ENCODE measurements around the gene FAM219A.
A peak's percentile ranks its signal among the peaks of the same experiment; 100 is the strongest.

Gene FAM219A

GRCh38 chr9:34400686-34401602 lies 57.4 kb downstream of the FAM219A start:
- DNase-seq (ENCODE audit: low read depth), result no peak

GRCh38 chr9:34400275-34400674 lies 58.1 kb downstream of the FAM219A start:
- DNase-seq (ENCODE audit: low read depth), result no peak

- DNase-seq (ENCODE audit: low read depth), result no peak
Observed at GRCh38 chr9:34399729-34400128, 58.6 kb downstream of the FAM219A start.

- DNase-seq (ENCODE audit: low read depth), result no peak
Observed at GRCh38 chr9:34398875-34399274, 59.5 kb downstream of the FAM219A start.

GRCh38 chr9:34396276-34397214 lies 61.8 kb downstream of the FAM219A start:
- no peak for DNase-seq (ENCODE audit: low read depth)

- DNase-seq (ENCODE audit: low read depth), result no peak
Observed at GRCh38 chr9:34392511-34392910, 65.9 kb downstream of the FAM219A start.

- DNase-seq (ENCODE audit: low read depth), result no peak
Observed at GRCh38 chr9:34387239-34387638, 71.1 kb downstream of the FAM219A start.

DNA sequence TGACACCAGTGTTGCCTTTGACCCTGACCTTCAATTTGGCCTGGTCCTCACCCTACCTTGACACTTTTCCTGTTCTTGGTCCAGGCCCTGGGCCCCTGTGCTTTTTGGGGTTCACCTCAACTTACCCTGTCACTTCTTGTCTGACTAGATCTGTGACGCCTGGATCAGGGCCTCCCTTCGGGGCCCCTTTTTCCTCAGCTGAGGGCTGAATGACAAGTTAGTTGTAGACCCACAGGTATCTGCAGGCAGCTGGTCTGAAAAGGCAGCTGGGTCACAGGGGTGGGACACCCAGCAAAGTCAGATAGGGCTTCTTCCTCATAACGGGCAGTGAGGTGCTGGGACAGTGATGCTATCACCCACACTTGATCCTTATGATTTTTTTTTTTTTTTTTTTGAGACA lies 71.7 kb downstream of the FAM219A start:
- no peak for DNase-seq (ENCODE audit: low read depth)

DNA sequence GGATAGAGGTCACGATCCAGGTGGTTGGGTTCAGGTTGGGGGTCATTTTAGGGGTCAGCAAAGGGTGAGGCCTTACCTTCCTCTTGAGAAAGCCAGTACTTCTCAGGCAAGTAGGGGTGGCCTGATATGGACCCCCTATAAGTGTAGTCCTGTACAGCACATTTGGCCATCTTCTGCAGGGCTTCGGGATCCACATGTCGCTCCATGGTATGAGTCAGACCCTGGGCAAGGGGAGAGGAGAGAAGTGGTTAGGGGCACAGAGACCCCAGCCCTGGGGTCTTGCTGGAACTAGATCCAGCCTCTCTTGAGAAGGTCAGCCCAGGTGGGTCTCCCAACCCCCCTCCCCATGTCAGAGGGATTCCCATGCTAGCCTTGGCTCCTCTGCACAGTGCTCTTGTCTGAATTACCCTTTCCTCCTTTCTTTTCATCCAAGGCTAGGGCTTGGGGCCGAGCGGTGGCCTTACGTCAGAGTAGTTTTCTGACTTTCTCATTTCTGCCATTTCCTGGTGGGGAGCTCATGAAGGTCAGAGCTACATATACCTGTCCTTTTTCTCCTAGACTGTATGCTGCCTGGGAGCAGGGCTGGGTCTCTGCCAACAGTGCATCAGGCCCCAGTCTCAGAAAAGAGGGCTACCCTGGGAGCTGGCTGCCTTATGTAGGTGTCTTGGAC lies 72.7 kb downstream of the FAM219A start:
- DNase-seq (ENCODE audit: low read depth), result no peak

- no peak for DNase-seq (ENCODE audit: low read depth)
Observed at GRCh38 chr9:34384368-34385165, 73.8 kb downstream of the FAM219A start.

GRCh38 chr9:34383904-34384303 lies 74.5 kb downstream of the FAM219A start:
- DNase-seq (ENCODE audit: low read depth), result no peak

DNA sequence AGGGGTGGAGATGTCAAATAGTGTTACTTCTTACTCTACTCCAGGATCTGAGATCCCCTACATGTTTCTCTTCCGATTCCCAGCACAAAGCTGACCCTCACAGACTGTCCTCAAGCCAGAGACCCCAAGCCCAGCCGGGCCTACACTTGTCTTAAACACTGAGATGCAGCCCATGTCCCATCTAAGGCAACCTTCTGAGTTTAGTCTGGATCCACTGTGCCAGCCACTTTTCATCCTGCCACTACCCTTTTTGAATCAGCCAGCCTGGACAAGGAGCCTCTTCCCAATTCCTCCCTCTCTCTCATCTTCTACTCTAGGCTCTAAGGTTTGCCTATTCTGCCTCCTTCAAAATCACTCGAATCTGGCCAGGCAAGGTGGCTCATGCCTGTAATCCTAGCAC lies 75.5 kb downstream of the FAM219A start:
- DNase-seq (ENCODE audit: low read depth), result no peak

GRCh38 chr9:34382054-34382453 lies 76.3 kb downstream of the FAM219A start:
- DNase-seq (ENCODE audit: low read depth), result no peak

- DNase-seq (ENCODE audit: low read depth), result no peak
Observed at GRCh38 chr9:34381323-34381722, 77.0 kb downstream of the FAM219A start.

GRCh38 chr9:34380511-34381315 lies 77.7 kb downstream of the FAM219A start:
- DNase-seq (ENCODE audit: low read depth), result peak; percentile 70

GRCh38 chr9:34380034-34380510 lies 78.3 kb downstream of the FAM219A start:
- DNase-seq (ENCODE audit: low read depth), result no peak

- DNase-seq (ENCODE audit: low read depth), result peak; percentile 84
Observed at GRCh38 chr9:34379334-34380033, 78.9 kb downstream of the FAM219A start.

DNA sequence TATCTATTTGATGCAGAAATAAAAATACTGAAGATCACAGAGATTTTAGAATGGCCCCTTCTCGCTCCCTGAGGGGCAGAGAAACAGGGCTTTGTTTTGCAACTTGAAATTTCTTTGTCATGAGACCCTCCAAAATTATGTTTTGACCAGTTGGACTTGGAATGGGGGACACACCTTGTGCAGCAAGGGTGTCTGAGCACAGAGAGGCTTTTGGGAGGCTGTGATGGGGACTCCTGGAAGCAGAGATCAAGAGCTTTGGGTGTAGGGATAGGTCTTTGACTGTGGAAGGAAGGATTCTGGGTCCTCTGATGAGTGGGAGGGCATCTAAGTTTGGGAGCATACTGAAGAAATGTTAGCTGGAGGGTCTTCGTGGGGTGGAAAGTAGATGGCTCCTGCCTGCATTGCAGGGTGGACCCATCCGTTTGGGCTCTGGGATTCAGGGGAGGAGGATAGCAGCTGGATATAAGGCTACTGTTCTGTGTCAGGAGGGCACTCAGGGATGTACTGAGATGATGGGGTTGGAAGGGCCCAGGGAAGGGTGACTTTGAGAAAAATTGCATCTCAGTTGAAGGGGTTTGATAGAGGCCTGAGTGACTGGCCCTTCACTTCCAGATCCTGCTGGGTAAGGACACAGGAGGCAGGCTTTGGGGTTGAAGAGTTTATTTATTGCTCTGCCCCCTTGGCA lies 79.9 kb downstream of the FAM219A start:
- DNase-seq (ENCODE audit: low read depth), result no peak

GRCh38 chr9:34377404-34377746 lies 81.0 kb downstream of the FAM219A start:
- no peak for DNase-seq (ENCODE audit: low read depth)

Data from activated T-cell treated with anti-CD3 and anti-CD28 coated beads for 1 hour (primary cell).